A549 (cell line): ENCODE results near the gene GLTPD2. TPM values are rescaled to one million over a fixed set of nuclear protein-coding genes. Genes with fewer than 3 reads are reported as not detected.
A peak's percentile ranks its signal among the peaks of the same experiment; 100 is the strongest.

Experiments
- ATAC-seq, 2 experiments: fragments of 200-7000 bp in 1 of 2; fragments of >200 bp in 1 of 2; cut with Nextera tagmentation in 1 of 2; cut with Tn5 transposase in 1 of 2; 3 replicates each; pipeline versions ENCODE4 v1.8.0 to v1.9.1; 2018 to 2020; ENCODE audit warnings: mild to moderate bottlenecking in 1 of 2, moderate library complexity in 1 of 2
- CTCF ChIA-PET: fragments of 300-600 bp; sonication (Branson Sonifier 250); formaldehyde crosslinking; extraction: SDS; loops from one replicate; lab custom pipeline; 2021; ENCODE audit warnings: antibody characterized with exemption, inconsistent platforms; lab: Yijun Ruan, JAX
- POLR2A ChIA-PET: fragments of 350-600 bp; formaldehyde crosslinking; extraction: SDS; loops from one replicate; lab custom pipeline; 2021; ENCODE audit warnings: antibody characterized with exemption, inconsistent platforms; lab: Yijun Ruan, JAX
- DNase-seq, 2 experiments: peaks; one replicate each; pipeline versions ENCODE4 v3.0.0 to v3.0.0-alpha.2; 2011 to 2016; ENCODE audit warnings: low read depth in 1 of 2, low spot score in 1 of 2
- FAIRE-seq: peaks from 2 replicates; lab custom pipeline; 2011; peaks lifted over from hg19 to GRCh38; lab: Jason Lieb, UNC
- H3K27ac ChIP-seq, 2 experiments: fragments of >200 bp; sonication (Bioruptor Twin); formaldehyde crosslinking; 3 replicates each; pipeline ENCODE4 v1.5.1; 2016 to 2017
- H3K4me1 ChIP-seq: fragments of >200 bp; sonication (Bioruptor Twin); formaldehyde crosslinking; 3 replicates; pipeline ENCODE4 v1.6.1; 2016
- H3K4me2 ChIP-seq: fragments of >200 bp; sonication (Bioruptor Twin); formaldehyde crosslinking; 3 replicates; pipeline ENCODE4 v1.6.1; 2016
- H3K4me3 ChIP-seq: fragments of >200 bp; sonication (Bioruptor Twin); formaldehyde crosslinking; 3 replicates; pipeline ENCODE4 v1.5.1; 2016
- H3K9me3 ChIP-seq: fragments of >200 bp; sonication (Bioruptor Twin); formaldehyde crosslinking; 3 replicates; pipeline ENCODE4 v1.6.1; 2016
- ATOH8 ChIP-seq: fragments of 250-450 bp; sonication (Bioruptor Pico); IDR thresholded peaks from 2 replicates; pipeline ENCODE4 v1.5.0; 2020; ENCODE audit warnings: low read depth, mild to moderate bottlenecking, moderate library complexity
- BCL3 ChIP-seq: fragments of >200 bp; sonication (Bioruptor Twin); formaldehyde crosslinking; IDR thresholded peaks from 3 replicates; pipeline ENCODE4 v1.6.1; 2016
- CBX8 ChIP-seq: fragments of 200-600 bp; sonication (generic); IDR thresholded peaks from 2 replicates; pipeline ENCODE4 v1.6.1; 2016
- CHD2 ChIP-seq: fragments of 150-350 bp; IDR thresholded peaks from 2 replicates; pipeline ENCODE4 v1.6.1; 2014; ENCODE audit warnings: low read length; ENCODE audit not compliant: partially characterized antibody
- E2F6 ChIP-seq: IDR thresholded peaks from 2 replicates; pipeline ENCODE4 v1.6.1; 2012; ENCODE audit warnings: low read depth, borderline replicate concordance
- EHF ChIP-seq: fragments of 250-450 bp; sonication (Bioruptor Pico); IDR thresholded peaks from 2 replicates; pipeline ENCODE4 v1.5.0; 2020; ENCODE audit warnings: mild to moderate bottlenecking
- EHMT2 ChIP-seq: fragments of 200-600 bp; sonication (generic); IDR thresholded peaks from 2 replicates; pipeline ENCODE4 v1.6.1; 2016; ENCODE audit warnings: antibody characterized with exemption, low read depth, mild to moderate bottlenecking, moderate library complexity
- ELK1 ChIP-seq: fragments of 150-350 bp; IDR thresholded peaks from 2 replicates; pipeline ENCODE4 v1.6.1; 2014; ENCODE audit warnings: low read depth, mild to moderate bottlenecking, low read length
- ESRRA ChIP-seq: fragments of 150-350 bp; IDR thresholded peaks from 2 replicates; pipeline ENCODE4 v1.6.1; 2014; ENCODE audit warnings: mild to moderate bottlenecking, low read length, borderline replicate concordance
- HDAC2 ChIP-seq: fragments of 200-600 bp; sonication (generic); IDR thresholded peaks from 2 replicates; pipeline ENCODE4 v1.6.1; 2016
- HOXB5 ChIP-seq: fragments of 250-450 bp; sonication (Bioruptor Pico); IDR thresholded peaks from 2 replicates; pipeline ENCODE4 v1.5.0; 2020; ENCODE audit warnings: mild to moderate bottlenecking, moderate library complexity
- JUN ChIP-seq, 2 experiments: fragments of >200 bp; sonication (Bioruptor Twin); formaldehyde crosslinking; IDR thresholded peaks; 2 replicates in 1 of 2; 3 replicates in 1 of 2; pipeline ENCODE4 v1.6.1; 2016 to 2017
- KDM1A ChIP-seq: fragments of 200-600 bp; sonication (generic); IDR thresholded peaks from 2 replicates; pipeline ENCODE4 v1.6.1; 2016; ENCODE audit warnings: low read depth, mild to moderate bottlenecking
- MAX ChIP-seq: IDR thresholded peaks from 2 replicates; pipeline ENCODE4 v1.6.1; 2012
- MAZ ChIP-seq: fragments of 150-350 bp; IDR thresholded peaks from 2 replicates; pipeline ENCODE4 v1.6.1; 2014; ENCODE audit warnings: antibody characterized with exemption, low read depth, low read length, borderline replicate concordance
- NFE2L2 ChIP-seq: fragments of 150-350 bp; conservative IDR thresholded peaks from 2 replicates; pipeline ENCODE4 v1.6.1; 2014; ENCODE audit warnings: low read length
- PHF8 ChIP-seq: fragments of 200-600 bp; sonication (generic); IDR thresholded peaks from 2 replicates; pipeline ENCODE4 v1.6.1; 2016; ENCODE audit warnings: low read depth, mild to moderate bottlenecking, antibody characterized with exemption, moderate library complexity, borderline replicate concordance
- POLR2A ChIP-seq: IDR thresholded peaks from 2 replicates; pipeline ENCODE4 v1.6.1; 2012; ENCODE audit warnings: mild to moderate bottlenecking, low read length
- POLR2AphosphoS2 ChIP-seq: conservative IDR thresholded peaks from 2 replicates; pipeline ENCODE4 v1.6.1; 2012; ENCODE audit warnings: low read length, improper control_type of control experiment, inconsistent platforms
- REST ChIP-seq: fragments of 200-600 bp; sonication (generic); IDR thresholded peaks from 2 replicates; pipeline ENCODE4 v1.6.1; 2016; ENCODE audit warnings: antibody characterized with exemption, mild to moderate bottlenecking, moderate library complexity
- ZFP36 ChIP-seq: fragments of 450-650 bp; IDR thresholded peaks from 2 replicates; pipeline ENCODE4 v1.6.1; 2014; ENCODE audit warnings: borderline replicate concordance; ENCODE audit not compliant: partially characterized antibody
- WGBS: methylation state at CpG from one replicate; pipeline ENCODE4 v1.1.6; 2017; ENCODE audit errors: missing lambda C conversion rate; 5-methylcytosine and 5-hydroxymethylcytosine counted together
- polyA plus RNA-seq, 4 experiments: library from polyadenylated mRNA; depleted of rRNA in 3 of 4; stranded (reverse); fragments of >200 nt; fragmentation: RNase III in 1 of 4; extraction: RNeasy Plus Mini Kit Qiagen cat#74134 plus additional on column Dnase treatment in 1 of 4; gene quantifications; 2 replicates in 3 of 4; 3 replicates in 1 of 4; pipeline ENCODE4 v1.2.3, GENCODE V29; 2011 to 2017

GLTPD2 gene
- polyA plus RNA-seq, 2 of the 4 experiments (the other 2 are of a cell fraction), result not detected

- H3K4me1 ChIP-seq, result peaks cover 14% of the 10 kb centered on the region
- H3K4me2 ChIP-seq, result peak within 1 kb of the TSS; percentile 88
- no peak for FAIRE-seq
- H3K27ac ChIP-seq, result peak within 1 kb of the TSS; percentile 86 to 90
- ATAC-seq, result peak; percentile 97 to 98
- WGBS, result 0% methylated on average over 11 of the region's 106 CpGs
- peak; percentile 81 to 98 for DNase-seq
- TF ChIP-seq BCL3, result peak; percentile 91; the same call in 2 of the 3 replicates
- no peak for TF ChIP-seq MAX
- peak; percentile 43 to 90; a peak in 3 of 5 replicates for TF ChIP-seq JUN (IDR thresholded peaks at IDR 0.05)
- TF ChIP-seq NFE2L2, result no peak
- TF ChIP-seq E2F6, result no peak
- no peak for TF ChIP-seq CBX8
- TF ChIP-seq ESRRA, result no peak
- TF ChIP-seq REST, result peak; percentile 73
- peak; percentile 41; the same call in 1 of the 2 replicates for TF ChIP-seq PHF8
- peak; percentile 70 for TF ChIP-seq CHD2
- peak; percentile 88 for TF ChIP-seq POLR2A
- H3K4me3 ChIP-seq, result peak within 1 kb of the TSS; percentile 83
- CTCF ChIA-PET, result interaction anchor here (0.6 to 5.2 kb wide), 15 partner anchors 11 to 242 kb away, joined by 3 to 36 read pairs (median 4); partner anchors contain the start of genes ARRB2, MED11 and PSMB6
- no peaks in the 10 kb centered on the region for H3K9me3 ChIP-seq
- POLR2A ChIA-PET, result interaction anchor here (0.9 to 3.9 kb wide), 6 partner anchors 11 to 160 kb away, joined by 3 to 31 read pairs (median 4); partner anchors contain the start of genes GLTPD2, PSMB6, RNF167 and SLC25A11
Measured at GRCh38 chr17:4806777-4807604, 18.2 kb downstream of the GLTPD2 start, which contains the start of gene PLD2. Gene PLD2 (plus strand): TSS chr17:4807152. CDS start chr17:4807773, 621 bp downstream.

GRCh38 chr17:4807605-4808377, 19.0 kb downstream of the GLTPD2 start:
- FAIRE-seq, result no peak
- peak; percentile 41 to 43; a peak in 5 of 6 replicates for ATAC-seq
- H3K27ac ChIP-seq, result peak overlapping the region; percentile 86 to 90
- WGBS, result 35% methylated on average over 31 of the region's 32 CpGs
- peak overlapping the region; percentile 88 for H3K4me2 ChIP-seq
- ChIA-PET CTCF (interaction anchor here (1.0 to 5.2 kb wide), 10 partner anchors 7 to 98 kb away, joined by 3 to 36 read pairs (median 4); partner anchors contain the start of gene ARRB2), POLR2A (interaction anchor here (1.3 to 3.9 kb wide), 3 partner anchors 12 to 18 kb away, joined by 4 to 31 read pairs (median 24); partner anchors contain the start of genes GLTPD2 and PSMB6)
- DNase-seq, result peak in 1 of 2 experiments; percentile 44
- peak overlapping the region; percentile 83 for H3K4me3 ChIP-seq
- no peaks in the 10 kb centered on the region for H3K9me3 ChIP-seq
- H3K4me1 ChIP-seq, result peaks cover 14% of the 10 kb centered on the region
- TF ChIP-seq MAZ (no peak), ELK1 (no peak), EHMT2 (no peak), REST (no peak), POLR2AphosphoS2 (no peak), ZFP36 (no peak), HOXB5 (CRISPR knock-in tag) (no peak), KDM1A (no peak), HDAC2 (no peak), CBX8 (no peak), EHF (CRISPR knock-in tag) (no peak), ATOH8 (CRISPR knock-in tag) (no peak)
